WTC11 (cell line): ENCODE results near the gene PIP4K2A. TPM values are rescaled to one million over a fixed set of nuclear protein-coding genes. Genes with fewer than 3 reads are reported as not detected.
"Not testable (repeated sequence)": the region's sequence is repeated elsewhere in the genome, so short reads cannot be mapped to it uniquely, and the experiment has no call there.

Experiments
- ATAC-seq: fragments of 200-7000 bp; cut with Tn5 transposase; 2 replicates; pipeline ENCODE4 v1.10.0; 2021; ENCODE audit warnings: mild to moderate bottlenecking, moderate library complexity
- CTCF ChIA-PET: fragments of 300-600 bp; sonication (Branson Sonifier 250); formaldehyde crosslinking; loops from one replicate; lab custom pipeline; 2021; ENCODE audit warnings: antibody characterized with exemption; lab: Charles Lee
- POLR2A ChIA-PET: fragments of 350-600 bp; sonication (Branson Sonifier 250); formaldehyde crosslinking; loops from one replicate; lab custom pipeline; 2021; ENCODE audit warnings: antibody characterized with exemption; lab: Charles Lee
- DNase-seq: peaks from one replicate; pipeline ENCODE4 v3.0.0; 2021; ENCODE audit warnings: low spot score
- H3K27ac Mint-ChIP-seq: 2 replicates; pipeline ENCODE4 v1.8.0; 2021; ENCODE audit warnings: mixed read lengths
- H3K27me3 Mint-ChIP-seq: 2 replicates; pipeline ENCODE4 v1.8.0; 2021; ENCODE audit warnings: low read depth, mild to moderate bottlenecking, moderate library complexity, mixed read lengths
- H3K36me3 Mint-ChIP-seq: 2 replicates; pipeline ENCODE4 v1.8.0; 2021; ENCODE audit warnings: mixed read lengths
- H3K4me1 Mint-ChIP-seq: 2 replicates; pipeline ENCODE4 v1.8.0; 2022; ENCODE audit warnings: mixed read lengths
- H3K4me3 Mint-ChIP-seq: 2 replicates; pipeline ENCODE4 v1.8.0; 2021; ENCODE audit warnings: mild to moderate bottlenecking, moderate library complexity, mixed read lengths
- H3K9me3 Mint-ChIP-seq: 2 replicates; pipeline ENCODE4 v1.8.0; 2021; ENCODE audit warnings: mixed read lengths
- CBFB ChIP-seq: sonication (generic); formaldehyde crosslinking; IDR thresholded peaks from 2 replicates; pipeline ENCODE4 v1.8.1; 2022; ENCODE audit warnings: mild to moderate bottlenecking, low read depth, missing genetic modification reagents
- CREM ChIP-seq: sonication (generic); formaldehyde crosslinking; IDR thresholded peaks from 2 replicates; pipeline ENCODE4 v1.8.1; 2022; ENCODE audit warnings: mild to moderate bottlenecking, missing genetic modification reagents, moderate library complexity
- E2F4 ChIP-seq: sonication (generic); formaldehyde crosslinking; IDR thresholded peaks from 2 replicates; pipeline ENCODE4 v1.8.1; 2022; ENCODE audit warnings: low read depth, mild to moderate bottlenecking, moderate library complexity, missing genetic modification reagents, borderline replicate concordance
- EMX1 ChIP-seq: fragments of 250-450 bp; sonication (Bioruptor Pico); IDR thresholded peaks from 2 replicates; pipeline ENCODE4 v1.8.0; 2021; ENCODE audit warnings: mild to moderate bottlenecking
- FOXK1 ChIP-seq: sonication (generic); formaldehyde crosslinking; IDR thresholded peaks from 2 replicates; pipeline ENCODE4 v1.8.0; 2022; ENCODE audit warnings: mild to moderate bottlenecking, moderate library complexity, missing genetic modification reagents
- FOXP4 ChIP-seq: sonication (generic); formaldehyde crosslinking; IDR thresholded peaks from 2 replicates; pipeline ENCODE4 v1.8.0; 2022; ENCODE audit warnings: mild to moderate bottlenecking, missing genetic modification reagents
- JAZF1 ChIP-seq: fragments of 250-450 bp; sonication (Bioruptor Pico); IDR thresholded peaks from 2 replicates; pipeline ENCODE4 v1.9.0; 2021; ENCODE audit warnings: moderate library complexity, mild to moderate bottlenecking, inconsistent platforms
- MYBL2 ChIP-seq: sonication (generic); formaldehyde crosslinking; IDR thresholded peaks from 2 replicates; pipeline ENCODE4 v1.8.1; 2023; ENCODE audit warnings: mild to moderate bottlenecking, moderate library complexity, missing genetic modification reagents
- NFATC4 ChIP-seq: fragments of 250-450 bp; sonication (Bioruptor Pico); IDR thresholded peaks from 2 replicates; pipeline ENCODE4 v1.9.0; 2021; ENCODE audit warnings: mild to moderate bottlenecking
- NR1H2 ChIP-seq: sonication (generic); formaldehyde crosslinking; IDR thresholded peaks from 2 replicates; pipeline ENCODE4 v1.9.0; 2021; ENCODE audit warnings: mild to moderate bottlenecking, moderate library complexity, missing genetic modification reagents
- TEAD1 ChIP-seq: sonication (generic); formaldehyde crosslinking; IDR thresholded peaks from 2 replicates; pipeline ENCODE4 v1.8.0; 2022; ENCODE audit warnings: mild to moderate bottlenecking, missing genetic modification reagents
- USF1 ChIP-seq: sonication (generic); formaldehyde crosslinking; IDR thresholded peaks from 2 replicates; pipeline ENCODE4 v1.8.0; 2022; ENCODE audit warnings: mild to moderate bottlenecking, missing genetic modification reagents
- ZBTB21 ChIP-seq: sonication (generic); formaldehyde crosslinking; IDR thresholded peaks from 2 replicates; pipeline ENCODE4 v1.8.1; 2023; ENCODE audit warnings: mild to moderate bottlenecking, missing genetic modification reagents, borderline replicate concordance
- ZNF396 ChIP-seq: fragments of 250-450 bp; sonication (Bioruptor Pico); IDR thresholded peaks from 2 replicates; pipeline ENCODE4 v1.8.0; 2021; ENCODE audit warnings: mild to moderate bottlenecking, moderate library complexity, borderline replicate concordance
- ZNF423 ChIP-seq: fragments of 250-450 bp; sonication (Bioruptor Pico); IDR thresholded peaks from 2 replicates; pipeline ENCODE4 v2.1.2; 2022; ENCODE audit warnings: mild to moderate bottlenecking, moderate library complexity
- total RNA-seq: library from RNA; stranded (reverse); gene quantifications from 3 replicates; pipeline ENCODE4 v1.2.3, GENCODE V29; 2021
- TF ChIP-seq, protein P1 (sequence below): fragments of 250-450 bp; sonication (Bioruptor Pico); conservative IDR thresholded peaks from 2 replicates; pipeline ENCODE4 v1.9.0; 2021; ENCODE audit warnings: mild to moderate bottlenecking

Gene PIP4K2A
- total RNA-seq, 1 experiment from 2014 or later = 47.5 TPM

- ATAC-seq = peak; percentile 95
- H3K4me3 Mint-ChIP-seq = peak overlapping the region; percentile 56
Measured at GRCh38 chr10:22513483-22514413, 200.6 kb downstream of the PIP4K2A start.

DNA sequence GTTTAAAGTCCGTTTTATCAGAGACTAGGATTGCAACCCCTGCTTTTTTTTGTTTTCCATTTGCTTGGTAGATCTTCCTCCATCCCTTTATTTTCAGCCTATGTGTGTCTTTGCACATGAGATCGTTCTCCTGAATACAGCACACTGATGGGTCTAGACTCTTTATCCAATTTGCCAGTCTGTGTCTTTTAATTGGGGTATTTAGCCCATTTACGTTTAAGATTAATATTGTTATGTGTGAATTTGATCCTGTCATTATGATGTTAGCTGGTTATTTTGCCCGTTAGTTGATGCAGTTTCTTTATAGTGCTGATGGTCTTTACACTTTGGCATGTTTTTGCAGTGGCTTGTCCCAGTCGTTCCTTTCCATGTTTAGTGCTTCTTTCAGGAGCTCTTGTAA lies 202.4 kb downstream of the PIP4K2A start:
- peaks cover 44% of the 10 kb centered on the region for H3K27me3 Mint-ChIP-seq
- H3K27ac Mint-ChIP-seq, DNase-seq, CTCF ChIA-PET, ATAC-seq, H3K4me3 Mint-ChIP-seq, POLR2A ChIA-PET, H3K4me1 Mint-ChIP-seq: not testable (repeated sequence)
- peaks cover 36% of the 10 kb centered on the region for H3K9me3 Mint-ChIP-seq
- H3K36me3 Mint-ChIP-seq = peaks cover 11% of the 10 kb centered on the region

More at GRCh38 chr10:22513483-22514413, 200.6 kb downstream of the PIP4K2A start:
- peaks cover 47% of the 10 kb centered on the region for H3K27me3 Mint-ChIP-seq
- H3K36me3 Mint-ChIP-seq, H3K4me1 Mint-ChIP-seq, POLR2A ChIA-PET, H3K27ac Mint-ChIP-seq: not testable (repeated sequence)
- H3K9me3 Mint-ChIP-seq = peaks cover 29% of the 10 kb centered on the region
- TF ChIP-seq TEAD1 (peak; percentile 50; the same call in 1 of the 2 replicates), FOXK1 (CRISPR knock-in tag) (peak; percentile 81; the same call in 1 of the 2 replicates)
- CTCF ChIA-PET = interaction anchor here (1.1 to 1.4 kb wide), 3 partner anchors 17 to 55 kb away, joined by 3 to 4 read pairs (median 4); no protein-coding TSS in a partner anchor
- DNase-seq = peak; percentile 80

GRCh38 chr10:22508214-22508613 lies 206.2 kb downstream of the PIP4K2A start:
- ATAC-seq, H3K4me1 Mint-ChIP-seq, POLR2A ChIA-PET, DNase-seq, H3K4me3 Mint-ChIP-seq, CTCF ChIA-PET, H3K27ac Mint-ChIP-seq: not testable (repeated sequence)
- peaks cover 11% of the 10 kb centered on the region for H3K36me3 Mint-ChIP-seq
- H3K9me3 Mint-ChIP-seq = peaks cover 36% of the 10 kb centered on the region
- peaks cover 28% of the 10 kb centered on the region for H3K27me3 Mint-ChIP-seq

DNA sequence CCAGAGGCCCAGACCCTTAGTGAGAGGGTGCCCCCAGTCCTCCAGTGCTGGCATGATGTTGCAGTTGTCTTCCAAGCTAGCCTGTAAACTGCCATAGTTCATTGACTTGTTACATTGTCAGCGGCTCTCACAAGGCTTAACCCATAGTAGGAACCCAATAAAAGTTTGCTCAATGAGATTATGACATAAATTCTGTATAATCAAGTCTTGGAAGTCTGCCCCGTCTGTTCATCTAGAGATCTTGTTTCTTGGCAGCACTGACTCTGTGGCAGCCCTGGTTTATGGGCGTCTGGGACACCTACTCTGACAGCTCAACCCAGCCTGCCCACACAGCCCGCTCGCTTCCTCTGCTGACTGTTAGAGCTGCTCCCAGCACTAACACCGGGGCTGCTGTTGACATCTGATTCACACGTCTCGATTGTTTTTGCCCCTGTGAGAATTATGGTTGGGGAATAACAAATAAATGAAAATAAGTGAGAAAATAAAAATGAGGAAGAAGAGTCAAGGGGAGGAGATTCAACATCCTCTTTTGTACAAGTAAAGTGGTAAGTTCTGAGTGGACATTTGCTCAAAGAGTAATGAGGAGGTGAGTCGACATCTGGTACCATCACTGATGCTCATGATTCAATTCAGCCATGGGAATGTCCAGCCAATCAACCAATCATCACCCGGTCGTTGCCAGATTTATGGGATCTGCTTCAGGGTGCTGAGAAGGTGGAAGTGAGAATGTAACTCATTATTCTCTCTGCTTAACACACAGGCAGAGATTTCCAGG lies 208.3 kb downstream of the PIP4K2A start:
- no peak overlapping the region for H3K27ac Mint-ChIP-seq
- peaks cover 9% of the 10 kb centered on the region for H3K27me3 Mint-ChIP-seq
- TF ChIP-seq MYBL2 (CRISPR knock-in tag) = no peak
- no peak for TF ChIP-seq JAZF1
- no peak for TF ChIP-seq EMX1 (CRISPR knock-in tag)
- no peak for TF ChIP-seq ZBTB21
- TF ChIP-seq CREM (CRISPR knock-in tag) = no peak
- no peak for TF ChIP-seq CBFB (CRISPR knock-in tag)
- ChIA-PET POLR2A (no interaction called here), CTCF (no interaction called here)
- no peaks in the 10 kb centered on the region for H3K4me1 Mint-ChIP-seq
- peak; percentile 36; the same call in 1 of the 2 replicates for ATAC-seq
- H3K4me3 Mint-ChIP-seq = no peak overlapping the region
- peaks cover 6% of the 10 kb centered on the region; the same call in 1 of the 2 replicates for H3K36me3 Mint-ChIP-seq
- no peak for DNase-seq
- H3K9me3 Mint-ChIP-seq = peaks cover 20% of the 10 kb centered on the region

DNA sequence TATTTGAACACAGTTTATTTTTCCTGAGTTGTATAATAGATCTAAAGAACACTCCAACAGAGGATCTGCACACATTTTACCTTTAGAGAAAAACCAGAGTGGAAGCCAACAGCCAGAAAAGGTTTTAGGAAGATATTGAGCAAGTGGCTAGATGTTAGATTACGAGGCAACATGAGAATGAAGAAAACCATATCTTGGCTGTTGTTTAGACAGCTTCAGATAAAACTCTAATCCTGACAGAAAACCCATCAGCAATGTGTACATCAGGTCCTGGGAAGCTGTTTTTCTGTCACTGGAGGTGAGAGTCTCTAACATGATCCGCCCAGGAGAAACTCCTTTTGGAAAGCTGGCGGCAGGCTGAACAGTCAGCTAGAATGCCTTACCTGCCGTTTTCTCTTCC lies 209.6 kb downstream of the PIP4K2A start:
- Mint-ChIP-seq H3K9me3 (peaks cover 17% of the 10 kb centered on the region), H3K27ac (no peak overlapping the region), H3K4me1 (no peaks in the 10 kb centered on the region), H3K36me3 (peaks cover 6% of the 10 kb centered on the region; the same call in 1 of the 2 replicates), H3K27me3 (peaks cover 7% of the 10 kb centered on the region), H3K4me3 (no peak overlapping the region)
- POLR2A ChIA-PET = no interaction called here
- ATAC-seq (no peak), DNase-seq (no peak)
- CTCF ChIA-PET = interaction anchor here (0.6 to 0.7 kb wide), 2 partner anchors 130 to 486 kb away, joined by 3 read pairs; no protein-coding TSS in a partner anchor
- TF ChIP-seq, protein P1, sequence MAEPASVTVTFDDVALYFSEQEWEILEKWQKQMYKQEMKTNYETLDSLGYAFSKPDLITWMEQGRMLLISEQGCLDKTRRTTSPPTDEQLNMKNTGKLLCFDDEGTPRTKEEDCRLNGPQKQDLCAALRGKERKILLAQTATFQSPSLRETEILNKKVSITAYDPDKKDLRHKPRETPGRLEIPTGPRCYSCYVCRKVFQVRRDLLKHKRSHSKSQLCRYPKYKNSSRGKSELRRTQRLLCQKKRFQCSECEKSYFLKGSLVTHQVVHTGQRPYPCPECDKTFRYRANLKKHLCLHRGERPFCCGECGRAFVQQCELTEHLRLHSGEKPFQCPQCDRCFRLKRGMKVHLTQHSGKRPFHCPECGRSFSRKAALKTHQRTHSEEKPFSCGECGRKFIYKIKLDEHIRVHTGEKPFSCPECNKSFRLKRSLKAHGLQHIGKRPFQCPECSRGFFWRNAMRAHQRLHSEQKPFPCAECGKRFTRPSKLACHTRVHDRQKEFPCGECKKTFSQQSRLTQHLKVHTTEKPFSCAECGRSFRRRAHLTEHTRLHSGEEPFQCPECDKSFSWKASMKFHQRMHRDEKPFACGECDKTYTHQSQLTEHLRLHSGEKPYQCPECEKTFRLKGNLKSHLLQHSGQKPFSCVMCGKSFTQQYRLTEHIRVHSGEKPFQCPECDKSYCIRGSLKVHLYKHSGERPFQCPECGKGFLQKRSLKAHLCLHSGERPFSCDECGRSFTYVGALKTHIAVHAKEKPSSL (CRISPR knock-in tag) = no peak
- TF ChIP-seq NFATC4 (CRISPR knock-in tag) (no peak), ZNF396 (no peak), E2F4 (CRISPR knock-in tag) (no peak), FOXP4 (CRISPR knock-in tag) (no peak), NR1H2 (CRISPR knock-in tag) (no peak), ZNF423 (no peak), MYBL2 (CRISPR knock-in tag) (no peak), USF1 (no peak)
